Kidney (tissue), 14 donors: ENCODE measurements around the gene FADS2. TPM values are rescaled to one million over a fixed set of nuclear protein-coding genes. Genes with fewer than 3 reads are reported as not detected.

ENCODE experiments used
- DNase-seq, 5 donors: peaks; one replicate each; pipeline ENCODE4 v3.0.0-alpha.2; 2013 to 2020
- FAIRE-seq: peaks from 2 replicates; lab custom pipeline; 2012; peaks lifted over from hg19 to GRCh38; lab: Jason Lieb, UNC
- H3K27ac ChIP-seq, 2 donors: one replicate each; pipeline ENCODE4 v1.7.0; 2013; ENCODE audit warnings: low read depth in 2 of 2, low read length in 2 of 2, inconsistent platforms in 1 of 2
- H3K27me3 ChIP-seq: one replicate; pipeline ENCODE4 v1.7.1; 2013; ENCODE audit warnings: low read length, inconsistent platforms; ENCODE audit not compliant: control insufficient read depth, insufficient read depth
- H3K36me3 ChIP-seq, 3 donors: one replicate each; pipeline versions ENCODE4 v1.7.0 to v1.7.1; 2013; ENCODE audit warnings: low read length in 3 of 3, control low read depth in 1 of 3, inconsistent platforms in 1 of 3; ENCODE audit not compliant: insufficient read depth in 3 of 3, control insufficient read depth in 2 of 3
- H3K4me1 ChIP-seq, 3 donors: one replicate each; pipeline versions ENCODE4 v1.7.0 to v1.7.1; 2013; ENCODE audit warnings: low read length in 3 of 3, inconsistent platforms in 1 of 3, low read depth in 1 of 3; ENCODE audit not compliant: control insufficient read depth in 2 of 3, insufficient read depth in 2 of 3
- H3K4me3 ChIP-seq, 3 donors: one replicate each; pipeline versions ENCODE4 v1.7.0 to v1.8.1; 2013; ENCODE audit warnings: low read length in 3 of 3, control low read depth in 1 of 3, inconsistent platforms in 1 of 3
- H3K9ac ChIP-seq, 3 donors: one replicate each; pipeline versions ENCODE4 v1.7.0 to v1.7.1; 2013; ENCODE audit warnings: low read length in 3 of 3, control low read depth in 1 of 3, inconsistent platforms in 1 of 3
- H3K9me3 ChIP-seq, 3 donors: one replicate each; pipeline versions ENCODE4 v1.7.0 to v1.7.1; 2013; ENCODE audit warnings: low read length in 3 of 3, control low read depth in 1 of 3, inconsistent platforms in 1 of 3; ENCODE audit not compliant: control insufficient read depth in 2 of 3, insufficient read depth in 1 of 3
- CTCF ChIP-seq: IDR thresholded peaks from 3 replicates; pipeline ENCODE4 v1.5.1; 2012; ENCODE audit warnings: mild to moderate bottlenecking, moderate library complexity, borderline replicate concordance; ENCODE audit not compliant: insufficient read depth; ENCODE audit errors: extremely low read depth
- intact Hi-C: fragments of 100-400 bp; cut with DNase I; formaldehyde crosslinking; loops from one replicate; pipeline ENCODE4 v1.11.1; 2022
- polyA plus RNA-seq: library from polyadenylated mRNA; stranded (reverse); fragments of 350-450 nt; fragmentation: Illumina TruSeq; extraction: RNeasy Lipid Tissue Mini Kit (QIAGEN cat#74804); gene quantifications from one replicate; pipeline ENCODE4 v1.2.3, GENCODE V29; 2014; ENCODE audit warnings: low read depth, low replicate concordance; ENCODE audit not compliant: insufficient read depth
- total RNA-seq: library from RNA; stranded (reverse); fragmentation: NEBNext Ultra II Directional; extraction: Animal tissue kit (Norgen Biotek cat#: 25700); gene quantifications from one replicate; pipeline ENCODE4 v1.2.1, GENCODE V29; 2021
- donor health status: control.
- donor health status: control.
- donor health status: control.
- donor health status: control.
- donor health status: control.
- donor health status: DM: yes; HTN: yes; CAD: no.
- donor health status: Normal renal cell carcinoma (clear cell type).

FADS2 gene
- total and polyA plus RNA-seq, 2 donors from 2014 or later: 9.8 to 49.2 TPM

GRCh38 chr11:61853698-61854169, 25.6 kb downstream of the FADS2 start:
- H3K4me1 ChIP-seq: no peaks in the 10 kb centered on the region
- H3K4me3 ChIP-seq: no peak overlapping the region
- DNase-seq: no peak
- H3K9me3 ChIP-seq: no peaks in the 10 kb centered on the region
- no peak overlapping the region for H3K9ac ChIP-seq
- intact Hi-C loops: no loop called here
- H3K27ac ChIP-seq: no peak overlapping the region
- TF ChIP-seq CTCF: no peak
- no peak for FAIRE-seq
- no peaks in the 10 kb centered on the region for H3K27me3 ChIP-seq
- H3K36me3 ChIP-seq: peaks cover 0 to 3% (median 0%) of the 10 kb centered on the region in 3 donors

GRCh38 chr11:61854206-61854895, 26.3 kb downstream of the FADS2 start:
- no peak for TF ChIP-seq CTCF
- Histone ChIP-seq H3K9me3 (no peaks in the 10 kb centered on the region), H3K4me1 (no peaks in the 10 kb centered on the region), H3K36me3 (peaks cover 0 to 3% (median 0%) of the 10 kb centered on the region in 3 donors), H3K27me3 (no peaks in the 10 kb centered on the region), H3K27ac (no peak overlapping the region), H3K4me3 (no peak overlapping the region), H3K9ac (no peak overlapping the region)
- DNase-seq (no peak), FAIRE-seq (no peak)
- intact Hi-C loops: no loop called here

- intact Hi-C loops: no loop called here
- Histone ChIP-seq H3K27me3 (no peaks in the 10 kb centered on the region), H3K36me3 (peaks cover 0 to 3% (median 0%) of the 10 kb centered on the region in 3 donors), H3K9me3 (no peaks in the 10 kb centered on the region), H3K4me3 (no peak overlapping the region), H3K27ac (no peak overlapping the region), H3K4me1 (no peaks in the 10 kb centered on the region), H3K9ac (no peak overlapping the region)
- FAIRE-seq: no peak
- peak in 1 of 5 donors; percentile 24 for DNase-seq
- TF ChIP-seq CTCF: no peak
These were observed 27.0 kb downstream of the FADS2 start for GRCh38 chr11:61854966-61855714.
